GM21528 (cell line): Measurements from ENCODE around the gene TTC34.
"Not testable (repeated sequence)": the region's sequence is repeated elsewhere in the genome, so short reads cannot be mapped to it uniquely, and the experiment has no call there.

ENCODE experiments used
- ATAC-seq: cut with Tn5 transposase; IDR thresholded peaks from one replicate; pipeline ENCODE4 v1.9.1; 2021; ENCODE audit warnings: mild to moderate bottlenecking, moderate library complexity; ENCODE audit not compliant: unreplicated experiment, low FRiP score

The TTC34 gene

GRCh38 chr1:2686091-2686863 lies 115.2 kb downstream of the TTC34 start:
- not testable (repeated sequence) for ATAC-seq

- not testable (repeated sequence) for ATAC-seq
Observed at GRCh38 chr1:2685671-2686070, 115.8 kb downstream of the TTC34 start.

- ATAC-seq: not testable (repeated sequence)
Observed at GRCh38 chr1:2684878-2685277, 116.6 kb downstream of the TTC34 start.

- ATAC-seq: not testable (repeated sequence)
Observed at GRCh38 chr1:2684000-2684399, 117.5 kb downstream of the TTC34 start.

DNA sequence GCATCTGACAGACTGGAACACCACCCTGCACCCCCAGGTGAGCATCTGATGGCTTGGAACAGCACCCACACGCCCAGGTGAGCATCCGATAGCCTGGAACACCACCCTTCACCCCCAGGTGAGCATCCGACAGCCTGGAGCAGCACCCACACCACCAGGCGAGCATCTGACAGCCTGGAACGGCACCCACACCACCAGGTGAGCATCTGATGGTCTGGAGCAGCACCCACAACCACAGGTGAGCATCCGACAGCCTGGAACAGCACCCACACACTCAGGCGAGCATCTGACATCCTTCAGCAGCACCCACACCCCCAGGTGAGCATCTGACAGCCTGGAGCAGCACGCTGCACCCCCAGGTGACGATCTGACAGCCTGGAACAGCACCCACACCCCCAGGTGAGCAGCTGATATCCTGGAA lies 118.2 kb downstream of the TTC34 start:
- not testable (repeated sequence) for ATAC-seq

DNA sequence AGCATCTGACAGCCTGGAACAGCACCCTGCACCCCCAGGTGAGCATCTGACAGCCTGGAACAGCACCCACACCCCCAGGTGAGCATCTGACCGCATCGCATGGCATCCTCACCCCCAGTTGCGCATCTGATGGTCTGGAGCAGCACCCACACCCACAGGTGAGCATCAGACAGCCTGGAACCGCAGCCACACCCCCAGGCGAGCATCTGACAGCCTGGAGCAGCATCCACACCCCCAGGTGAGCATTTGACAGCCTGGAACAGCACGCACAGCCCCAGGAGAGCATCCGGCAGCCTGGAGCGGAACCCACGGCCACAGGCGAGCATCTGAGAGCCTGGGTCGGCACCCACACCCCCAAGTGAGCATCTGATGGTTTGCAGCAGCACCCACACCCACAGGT lies 118.6 kb downstream of the TTC34 start:
- ATAC-seq: not testable (repeated sequence)

DNA sequence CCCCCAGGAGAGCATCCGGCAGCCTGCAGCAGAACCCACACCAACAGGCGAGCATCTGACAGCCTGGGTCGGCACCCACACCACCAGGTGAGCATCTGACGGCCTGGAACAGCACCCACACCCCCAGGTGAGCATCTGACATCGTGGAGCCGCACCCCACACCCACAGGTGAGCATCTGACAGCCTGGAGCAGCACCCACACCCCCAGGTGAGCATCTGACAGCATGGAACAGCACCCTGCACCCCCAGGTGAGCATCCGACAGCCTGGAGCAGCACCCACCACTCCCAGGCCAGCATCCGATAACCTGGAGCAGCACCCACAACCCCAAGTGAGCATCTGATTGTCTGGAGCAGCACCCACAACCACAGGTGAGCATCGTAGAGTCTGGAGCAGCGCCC lies 124.8 kb downstream of the TTC34 start:
- not testable (repeated sequence) for ATAC-seq

DNA sequence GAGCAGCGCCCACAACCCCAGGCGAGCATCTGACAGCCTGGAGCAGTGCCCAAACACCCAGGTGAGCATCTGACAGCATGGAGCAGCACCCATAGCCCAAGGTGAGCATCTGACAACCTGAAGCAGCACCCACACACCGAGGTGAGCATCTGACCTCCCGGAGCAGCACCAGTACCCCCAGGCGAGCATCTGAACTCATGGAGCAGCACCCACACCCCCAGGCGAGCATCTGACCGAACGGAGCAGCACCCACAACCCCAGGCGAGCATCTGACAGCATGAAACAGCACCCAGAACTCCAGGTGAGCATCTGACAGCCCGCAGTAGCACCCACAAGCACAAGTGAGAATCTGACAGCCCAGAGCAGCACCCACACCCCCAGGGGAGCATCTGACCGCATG lies 129.8 kb downstream of the TTC34 start:
- not testable (repeated sequence) for ATAC-seq

- ATAC-seq: not testable (repeated sequence)
Observed at GRCh38 chr1:2659806-2660205, 141.7 kb downstream of the TTC34 start.

DNA sequence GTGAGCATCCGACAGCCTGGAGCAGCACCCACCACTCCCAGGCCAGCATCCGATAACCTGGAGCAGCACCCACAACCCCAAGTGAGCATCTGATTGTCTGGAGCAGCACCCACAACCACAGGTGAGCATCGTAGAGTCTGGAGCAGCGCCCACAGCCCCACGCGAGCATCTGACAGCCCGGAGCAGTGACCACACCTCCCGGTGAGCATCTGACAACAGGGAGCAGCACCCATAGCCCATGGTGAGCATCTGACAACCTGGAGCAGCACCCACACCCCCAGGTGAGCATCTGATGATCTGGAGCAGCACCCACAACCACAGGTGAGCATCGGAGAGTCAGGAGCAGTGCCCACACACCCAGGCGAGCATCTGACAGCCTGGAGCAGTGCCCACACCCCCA lies 143.6 kb downstream of the TTC34 start:
- ATAC-seq: not testable (repeated sequence)

DNA sequence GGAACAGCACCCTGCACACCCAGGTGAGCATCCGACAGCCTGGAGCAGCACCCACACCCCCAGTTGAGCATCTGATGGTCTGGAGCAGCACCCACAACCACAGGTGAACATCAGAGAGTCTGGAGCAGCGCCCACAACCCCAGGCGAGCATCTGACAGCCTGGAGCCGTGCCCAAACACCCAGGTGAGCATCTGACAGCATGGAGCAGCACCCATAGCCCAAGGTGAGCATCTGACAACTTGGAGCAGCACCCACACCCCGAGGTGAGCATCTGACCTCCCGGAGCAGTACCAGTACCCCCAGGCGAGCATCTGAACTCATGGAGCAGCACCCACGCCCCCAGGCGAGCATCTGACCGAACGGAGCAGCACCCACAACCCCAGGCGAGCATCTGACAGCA lies 144.4 kb downstream of the TTC34 start:
- not testable (repeated sequence) for ATAC-seq

DNA sequence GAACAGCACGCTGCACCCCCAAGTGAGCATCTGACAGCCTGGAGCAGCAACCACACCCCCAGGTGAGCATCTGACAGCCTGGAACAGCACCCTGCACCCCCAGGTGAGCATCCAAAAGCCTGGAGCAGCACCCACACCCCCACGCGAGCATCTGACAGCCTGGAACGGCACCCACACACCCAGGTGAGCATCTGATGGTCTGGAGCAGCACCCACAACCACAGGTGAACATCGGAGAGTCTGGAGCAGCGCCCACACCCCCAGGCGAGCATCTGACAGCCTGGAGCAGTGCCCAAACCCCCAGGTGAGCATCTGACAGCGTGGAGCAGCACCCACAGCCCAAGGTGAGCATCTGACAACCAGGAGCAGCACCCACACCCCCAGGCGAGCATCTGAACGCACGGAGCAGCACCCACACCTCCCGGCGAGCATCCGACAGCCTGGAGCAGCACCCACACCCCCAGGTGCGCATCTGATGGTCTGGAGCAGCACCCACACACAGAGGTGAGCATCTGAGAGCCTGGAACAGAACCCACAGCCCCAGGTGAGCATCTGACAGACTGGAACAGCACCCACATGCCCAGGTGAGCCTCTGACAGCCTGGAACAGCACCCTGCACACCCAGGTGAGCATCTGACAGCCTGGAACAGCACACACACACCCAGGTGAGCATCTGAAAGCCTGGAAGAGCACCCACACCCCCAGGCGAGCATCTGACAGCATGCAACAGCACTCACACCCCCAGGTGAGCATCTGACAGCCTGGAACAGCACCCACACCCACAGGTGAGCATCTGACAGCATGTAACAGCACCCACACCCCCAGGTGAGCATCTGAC lies 145.7 kb downstream of the TTC34 start:
- not testable (repeated sequence) for ATAC-seq

DNA sequence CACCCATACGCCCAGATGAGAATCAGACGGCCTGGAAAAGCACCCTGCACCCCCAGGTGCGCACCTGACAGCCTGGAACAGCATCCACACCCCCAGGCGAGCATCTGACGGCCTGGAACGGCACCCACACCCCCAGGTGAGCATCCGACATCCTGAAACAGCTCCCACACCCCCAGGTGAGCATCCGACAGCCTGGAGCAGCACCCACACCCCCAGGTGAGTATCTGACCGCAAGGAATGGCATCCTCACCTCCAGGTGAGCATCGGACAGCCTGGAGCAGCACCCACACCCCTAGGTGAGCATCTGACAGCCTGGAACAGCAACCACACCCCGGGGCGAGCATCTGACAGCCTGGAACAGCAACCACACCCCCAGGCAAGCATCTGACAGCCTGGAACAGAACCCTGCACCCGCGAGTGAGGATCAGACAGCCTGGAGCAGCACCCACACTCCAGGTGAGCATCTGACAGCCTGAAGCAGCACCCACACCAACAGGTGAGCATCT lies 147.0 kb downstream of the TTC34 start:
- not testable (repeated sequence) for ATAC-seq

DNA sequence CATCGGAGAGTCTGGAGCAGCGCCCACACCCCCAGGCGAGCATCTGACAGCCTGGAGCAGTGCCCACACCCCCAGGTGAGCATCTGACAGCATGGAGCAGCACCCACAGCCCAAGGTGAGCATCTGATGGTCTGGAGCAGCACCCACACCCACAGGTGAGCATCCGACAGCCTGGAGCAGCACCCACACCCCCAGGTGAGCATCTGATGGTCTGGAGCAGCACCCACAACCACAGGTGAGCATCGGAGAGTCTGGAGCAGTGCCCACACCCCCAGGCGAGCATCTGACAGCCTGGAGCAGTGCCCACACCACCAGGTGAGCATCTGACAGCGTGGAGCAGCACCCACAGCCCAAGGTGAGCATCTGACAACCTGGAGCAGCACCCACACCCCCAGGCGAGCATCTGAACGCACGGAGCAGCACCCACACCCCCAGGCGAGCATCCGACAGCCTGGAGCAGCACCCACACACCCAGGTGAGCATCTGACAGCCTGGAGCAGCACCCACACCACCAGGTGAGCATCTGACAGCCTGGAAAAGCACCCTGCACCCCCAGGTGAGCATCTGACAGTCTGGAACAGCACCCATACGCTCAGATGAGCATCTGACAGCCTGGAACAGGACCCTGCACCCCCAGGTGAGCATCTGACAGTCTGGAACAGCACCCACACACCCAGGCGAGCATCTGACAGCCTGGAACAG lies 147.6 kb downstream of the TTC34 start:
- ATAC-seq: not testable (repeated sequence)

- not testable (repeated sequence) for ATAC-seq
Observed at GRCh38 chr1:2652926-2653571, 148.4 kb downstream of the TTC34 start.

GRCh38 chr1:2652152-2652925 lies 149.2 kb downstream of the TTC34 start:
- not testable (repeated sequence) for ATAC-seq

DNA sequence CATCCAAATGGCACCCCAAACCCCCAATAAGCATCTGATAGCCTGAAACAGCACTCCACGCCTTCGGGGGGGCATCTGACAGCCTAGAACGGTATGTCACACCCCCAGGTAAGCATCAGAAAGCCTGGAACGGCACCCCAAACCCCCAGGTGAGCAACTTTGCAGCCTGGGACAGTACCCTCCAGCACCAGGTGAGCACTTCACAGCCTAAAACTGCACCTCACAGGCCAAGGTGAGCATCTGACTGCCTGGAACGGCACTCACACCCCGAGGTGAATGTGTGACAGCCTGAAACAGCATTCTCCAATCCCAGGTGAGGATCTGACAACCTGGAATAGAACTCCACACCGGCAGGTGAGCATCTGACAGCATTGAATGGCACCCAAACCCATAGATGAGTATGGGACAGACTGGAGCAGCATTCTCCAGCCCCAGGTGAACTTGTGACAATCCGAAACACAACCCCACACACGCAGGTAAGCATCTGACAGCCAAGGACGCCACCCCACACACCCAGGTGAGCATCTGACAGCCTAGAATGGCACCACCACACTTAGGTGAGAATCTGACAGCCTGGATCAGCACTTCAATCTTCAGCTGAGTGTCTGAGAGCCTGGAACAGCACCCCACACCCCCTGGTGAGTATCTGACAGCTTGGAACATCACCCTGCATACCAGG lies 150.4 kb downstream of the TTC34 start:
- ATAC-seq: no peak

- no peak for ATAC-seq
Observed at GRCh38 chr1:2646837-2647236, 154.7 kb downstream of the TTC34 start.

GRCh38 chr1:2645776-2646175 lies 155.7 kb downstream of the TTC34 start:
- no peak for ATAC-seq
